Stimulated activated memory B cell treated with anti-CD40 and anti-IgM and Interleukin-4, amounts not matched to agents 10 μg/mL and 1 μg/mL and 100 μg/mL, for 72 hours (primary cell): Measurements from ENCODE around the gene SLC27A5.

Experiments
- ATAC-seq: fragments of 150-1000 bp; cut with Tn5 transposase; 2 replicates; pipeline ENCODE4 v1.10.0; 2021
- H3K27ac Mint-ChIP-seq: one replicate; pipeline ENCODE4 v1.8.0; 2022; ENCODE audit warnings: mild to moderate bottlenecking, mixed read lengths
- H3K27me3 Mint-ChIP-seq: one replicate; pipeline ENCODE4 v1.8.0; 2022; ENCODE audit warnings: mixed read lengths
- H3K36me3 Mint-ChIP-seq: one replicate; pipeline ENCODE4 v1.8.0; 2022; ENCODE audit warnings: mixed read lengths
- H3K4me1 Mint-ChIP-seq: one replicate; pipeline ENCODE4 v1.8.0; 2022; ENCODE audit warnings: mixed read lengths
- H3K4me3 Mint-ChIP-seq: one replicate; pipeline ENCODE4 v1.8.0; 2022; ENCODE audit warnings: mild to moderate bottlenecking, moderate library complexity, mixed read lengths
- H3K9me3 Mint-ChIP-seq: one replicate; pipeline ENCODE4 v1.8.0; 2022; ENCODE audit warnings: mixed read lengths

Gene SLC27A5

DNA sequence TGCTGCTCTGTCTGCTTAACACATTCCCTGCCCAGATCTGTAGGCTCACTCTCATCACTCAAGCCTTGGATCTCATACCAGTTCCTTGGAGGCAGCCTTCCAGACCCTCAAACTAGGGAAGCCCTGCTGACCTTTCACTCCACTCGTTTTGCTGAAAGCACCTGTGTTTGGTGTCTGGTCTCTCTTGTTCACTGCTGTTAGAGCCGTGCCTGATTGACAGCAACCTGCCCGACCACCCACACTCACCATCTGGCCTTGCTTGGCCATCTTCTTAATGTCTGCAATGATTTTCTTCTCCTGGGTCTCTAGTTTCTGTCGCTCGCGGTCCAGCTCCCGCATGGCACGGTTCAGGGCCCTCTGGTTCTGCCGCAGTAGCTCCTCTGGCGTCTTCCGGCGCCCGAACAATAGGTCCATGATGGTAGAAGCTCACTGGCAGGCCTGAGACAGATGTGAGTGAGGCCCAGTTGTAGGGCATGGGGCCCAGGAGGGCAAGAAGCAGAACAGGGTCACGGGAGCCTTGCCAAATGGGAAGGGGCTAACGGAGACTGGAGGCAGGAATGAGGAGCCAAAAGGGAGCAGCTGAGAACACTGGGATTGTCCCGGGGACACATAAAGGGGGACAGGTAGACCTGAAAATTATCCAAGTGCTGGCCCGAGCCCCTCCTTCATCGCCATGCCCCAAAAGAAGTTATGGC is 42.2 kb upstream of the SLC27A5 start:
- Mint-ChIP-seq H3K36me3 (peaks cover 66% of the 10 kb centered on the region), H3K27ac (peak overlapping the region; percentile 100), H3K4me1 (peaks cover 50% of the 10 kb centered on the region), H3K27me3 (no peaks in the 10 kb centered on the region), H3K9me3 (no peaks in the 10 kb centered on the region), H3K4me3 (peak overlapping the region; percentile 87)
- no peak for ATAC-seq

DNA sequence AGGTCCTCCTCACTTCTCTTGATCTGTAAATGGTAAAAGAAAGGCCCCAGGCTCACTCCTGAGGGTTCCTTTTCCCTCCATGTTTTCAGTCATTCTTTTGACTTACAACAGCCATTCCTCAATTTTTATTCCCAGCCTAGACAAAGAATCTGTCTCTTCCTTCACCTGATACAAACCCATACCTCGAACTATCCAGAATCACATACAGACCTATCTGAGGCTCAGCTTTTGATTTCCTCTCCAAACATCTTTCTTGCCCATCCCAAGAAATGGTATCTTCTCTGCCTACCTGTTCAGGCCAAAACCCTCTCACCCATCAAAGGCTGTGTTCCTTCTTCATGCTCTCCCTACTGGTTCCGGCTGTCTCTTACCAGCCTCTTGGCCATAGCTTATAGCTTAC is 40.9 kb upstream of the SLC27A5 start:
- no peaks in the 10 kb centered on the region for H3K27me3 Mint-ChIP-seq
- no peak overlapping the region for H3K27ac Mint-ChIP-seq
- H3K4me3 Mint-ChIP-seq: no peak overlapping the region
- H3K4me1 Mint-ChIP-seq: peaks cover 51% of the 10 kb centered on the region
- peaks cover 70% of the 10 kb centered on the region for H3K36me3 Mint-ChIP-seq
- no peak for ATAC-seq
- H3K9me3 Mint-ChIP-seq: no peaks in the 10 kb centered on the region

DNA sequence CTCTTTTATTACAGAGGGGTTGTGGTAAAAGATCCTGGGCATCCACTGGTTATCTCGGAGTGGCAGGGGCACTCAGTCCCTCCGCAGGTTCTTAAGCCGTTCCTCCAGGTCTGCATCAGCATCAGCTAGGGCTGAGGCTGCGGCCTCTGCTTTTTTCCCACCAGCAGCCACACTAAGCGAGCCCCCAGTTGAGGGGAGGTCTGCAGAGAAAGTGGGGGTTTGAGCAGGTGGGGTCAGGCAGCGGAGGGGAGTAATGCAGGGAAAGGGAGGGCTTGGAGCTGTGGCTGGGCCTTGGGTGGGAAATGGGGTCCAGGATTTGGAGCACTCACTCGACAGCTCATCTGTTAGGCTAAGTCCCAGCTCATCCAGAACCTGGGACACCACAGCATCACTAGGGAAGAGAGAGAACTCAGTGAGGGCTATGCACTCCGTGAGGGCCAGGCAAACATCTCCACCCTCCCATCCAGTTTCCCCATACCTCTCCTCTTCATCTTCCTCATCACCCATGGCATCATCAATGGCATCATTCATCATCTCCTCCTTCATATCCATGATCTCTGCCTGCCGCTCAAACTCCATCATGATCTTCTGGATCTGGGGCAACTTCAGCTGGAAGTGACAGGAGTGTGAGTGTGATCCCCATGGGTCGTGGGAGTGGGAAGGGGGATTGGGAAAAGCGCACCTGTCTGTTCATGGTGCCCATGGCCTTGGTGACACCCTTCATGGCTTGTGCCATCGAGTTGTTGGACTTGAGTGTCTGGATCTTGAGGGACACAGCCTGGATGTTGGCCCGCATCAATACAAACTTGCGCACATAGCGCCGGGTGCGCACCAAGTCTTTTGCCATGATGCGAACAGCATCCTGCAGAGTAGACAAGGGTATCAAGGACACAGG is 40.0 kb upstream of the SLC27A5 start:
- Mint-ChIP-seq H3K4me1 (peaks cover 51% of the 10 kb centered on the region), H3K36me3 (peaks cover 65% of the 10 kb centered on the region), H3K9me3 (no peaks in the 10 kb centered on the region), H3K27ac (no peak overlapping the region), H3K27me3 (no peaks in the 10 kb centered on the region), H3K4me3 (no peak overlapping the region)
- ATAC-seq: no peak

DNA sequence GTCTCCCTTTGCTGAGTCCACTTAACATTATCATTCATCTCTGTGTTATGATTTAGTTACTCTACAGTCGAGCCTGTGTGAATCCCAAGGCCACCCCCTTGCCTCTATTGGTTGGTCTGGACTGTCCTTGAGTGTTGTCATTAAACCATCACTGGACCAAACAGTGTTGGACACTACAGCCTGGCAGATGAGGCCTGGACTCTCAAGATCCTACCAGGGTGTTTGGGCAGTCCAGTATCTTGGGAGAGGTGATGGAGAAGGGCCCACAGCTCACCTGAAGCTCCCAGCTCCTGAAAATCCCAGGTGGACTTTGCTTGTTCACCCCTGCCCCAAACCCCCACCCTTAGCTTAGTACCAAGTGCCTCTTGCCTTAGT is 39.3 kb upstream of the SLC27A5 start:
- no peak overlapping the region for H3K4me3 Mint-ChIP-seq
- no peak for ATAC-seq
- H3K9me3 Mint-ChIP-seq: no peaks in the 10 kb centered on the region
- H3K27me3 Mint-ChIP-seq: no peaks in the 10 kb centered on the region
- H3K4me1 Mint-ChIP-seq: peaks cover 51% of the 10 kb centered on the region
- H3K36me3 Mint-ChIP-seq: peaks cover 66% of the 10 kb centered on the region
- no peak overlapping the region for H3K27ac Mint-ChIP-seq

DNA sequence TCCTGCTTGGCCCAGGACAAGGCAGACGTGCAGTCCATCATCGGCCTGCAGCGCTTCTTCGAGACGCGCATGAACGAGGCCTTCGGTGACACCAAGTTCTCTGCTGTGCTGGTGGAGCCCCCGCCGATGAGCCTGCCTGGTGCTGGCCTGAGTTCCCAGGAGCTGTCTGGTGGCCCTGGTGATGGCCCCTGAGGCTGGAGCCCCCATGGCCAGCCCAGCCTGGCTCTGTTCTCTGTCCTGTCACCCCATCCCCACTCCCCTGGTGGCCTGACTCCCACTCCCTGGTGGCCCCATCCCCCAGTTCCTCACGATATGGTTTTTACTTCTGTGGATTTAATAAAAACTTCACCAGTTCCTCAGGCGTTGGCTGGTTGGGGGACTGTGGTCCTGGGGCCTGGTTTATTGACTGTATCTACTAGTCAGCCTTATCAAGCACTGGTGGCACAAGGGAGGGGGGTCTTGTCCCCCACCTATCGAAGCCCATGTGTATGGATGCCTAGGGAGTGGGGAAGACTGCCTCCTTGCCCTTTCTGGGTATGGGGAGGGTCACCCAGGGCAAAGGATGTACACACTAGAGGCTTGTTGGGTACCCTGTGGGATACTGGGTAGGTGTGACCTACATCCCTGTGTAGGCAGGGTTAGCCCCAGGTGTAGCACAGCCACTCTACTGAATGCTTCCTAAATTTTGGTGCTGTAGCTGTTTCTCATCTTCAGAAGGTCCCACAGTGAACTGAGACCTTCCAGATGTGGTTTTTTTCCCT is 38.8 kb upstream of the SLC27A5 start:
- H3K4me1 Mint-ChIP-seq: peaks cover 53% of the 10 kb centered on the region
- peaks cover 69% of the 10 kb centered on the region for H3K36me3 Mint-ChIP-seq
- ATAC-seq: no peak
- no peaks in the 10 kb centered on the region for H3K9me3 Mint-ChIP-seq
- H3K27me3 Mint-ChIP-seq: no peaks in the 10 kb centered on the region
- no peak overlapping the region for H3K27ac Mint-ChIP-seq
- H3K4me3 Mint-ChIP-seq: no peak overlapping the region

DNA sequence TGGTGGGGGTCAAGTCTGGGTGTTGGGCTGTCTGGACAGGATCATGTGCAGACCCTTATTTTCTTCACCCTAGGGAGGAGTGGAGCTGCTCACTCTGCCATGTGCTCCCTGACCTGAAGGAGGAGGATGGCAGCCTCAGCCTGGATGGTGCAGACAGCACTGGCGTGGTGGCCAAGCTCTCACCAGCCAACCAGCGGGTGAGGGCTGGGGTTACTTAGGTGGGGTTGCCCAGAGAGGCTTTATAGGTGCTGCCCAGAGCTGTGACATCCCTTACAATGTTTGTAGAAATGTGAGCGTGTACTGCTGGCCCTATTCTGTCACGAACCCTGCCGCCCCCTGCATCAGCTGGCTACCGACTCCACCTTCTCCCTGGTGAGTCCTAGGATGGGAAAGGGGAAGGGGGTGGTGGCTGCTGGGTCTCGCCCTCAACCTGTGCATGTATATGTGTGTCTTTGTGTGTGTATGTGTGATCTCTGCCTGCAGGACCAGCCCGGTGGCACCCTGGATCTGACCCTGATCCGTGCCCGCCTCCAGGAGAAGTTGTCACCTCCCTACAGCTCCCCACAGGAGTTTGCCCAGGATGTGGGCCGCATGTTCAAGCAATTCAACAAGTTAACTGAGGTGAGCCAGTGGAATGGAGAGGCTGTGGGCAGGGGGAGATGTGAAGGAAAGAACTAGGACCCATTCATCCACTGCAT is 38.0 kb upstream of the SLC27A5 start:
- no peaks in the 10 kb centered on the region for H3K27me3 Mint-ChIP-seq
- H3K27ac Mint-ChIP-seq: no peak overlapping the region
- no peak overlapping the region for H3K4me3 Mint-ChIP-seq
- no peak for ATAC-seq
- H3K9me3 Mint-ChIP-seq: no peaks in the 10 kb centered on the region
- H3K4me1 Mint-ChIP-seq: peaks cover 56% of the 10 kb centered on the region
- H3K36me3 Mint-ChIP-seq: peaks cover 76% of the 10 kb centered on the region

DNA sequence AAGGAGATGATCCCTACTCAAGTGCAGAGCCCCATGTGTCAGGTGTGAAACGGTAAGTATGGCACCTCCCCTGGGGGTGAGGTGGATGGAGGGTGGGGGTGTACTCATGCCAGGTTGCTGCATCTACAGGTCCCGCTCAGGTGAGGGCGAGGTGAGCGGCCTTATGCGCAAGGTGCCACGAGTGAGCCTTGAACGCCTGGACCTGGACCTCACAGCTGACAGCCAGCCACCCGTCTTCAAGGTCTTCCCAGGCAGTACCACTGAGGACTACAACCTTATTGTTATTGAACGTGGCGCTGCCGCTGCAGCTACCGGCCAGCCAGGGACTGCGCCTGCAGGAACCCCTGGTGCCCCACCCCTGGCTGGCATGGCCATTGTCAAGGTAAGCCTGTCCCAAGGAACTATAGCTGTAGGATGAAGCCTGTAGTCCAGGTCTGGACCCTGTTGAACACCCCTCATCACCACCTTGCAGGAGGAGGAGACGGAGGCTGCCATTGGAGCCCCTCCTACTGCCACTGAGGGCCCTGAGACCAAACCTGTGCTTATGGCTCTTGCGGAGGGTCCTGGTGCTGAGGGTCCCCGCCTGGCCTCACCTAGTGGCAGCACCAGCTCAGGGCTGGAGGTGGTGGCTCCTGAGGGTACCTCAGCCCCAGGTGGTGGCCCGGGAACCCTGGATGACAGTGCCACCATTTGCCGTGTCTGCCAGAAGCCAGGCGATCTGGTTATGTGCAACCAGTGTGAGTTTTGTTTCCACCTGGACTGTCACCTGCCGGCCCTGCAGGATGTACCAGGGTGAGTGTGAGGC is 37.3 kb upstream of the SLC27A5 start:
- H3K4me1 Mint-ChIP-seq: peaks cover 54% of the 10 kb centered on the region
- no peak overlapping the region for H3K4me3 Mint-ChIP-seq
- H3K27ac Mint-ChIP-seq: no peak overlapping the region
- H3K36me3 Mint-ChIP-seq: peaks cover 76% of the 10 kb centered on the region
- peaks cover 2% of the 10 kb centered on the region for H3K27me3 Mint-ChIP-seq
- H3K9me3 Mint-ChIP-seq: no peaks in the 10 kb centered on the region
- no peak for ATAC-seq

DNA sequence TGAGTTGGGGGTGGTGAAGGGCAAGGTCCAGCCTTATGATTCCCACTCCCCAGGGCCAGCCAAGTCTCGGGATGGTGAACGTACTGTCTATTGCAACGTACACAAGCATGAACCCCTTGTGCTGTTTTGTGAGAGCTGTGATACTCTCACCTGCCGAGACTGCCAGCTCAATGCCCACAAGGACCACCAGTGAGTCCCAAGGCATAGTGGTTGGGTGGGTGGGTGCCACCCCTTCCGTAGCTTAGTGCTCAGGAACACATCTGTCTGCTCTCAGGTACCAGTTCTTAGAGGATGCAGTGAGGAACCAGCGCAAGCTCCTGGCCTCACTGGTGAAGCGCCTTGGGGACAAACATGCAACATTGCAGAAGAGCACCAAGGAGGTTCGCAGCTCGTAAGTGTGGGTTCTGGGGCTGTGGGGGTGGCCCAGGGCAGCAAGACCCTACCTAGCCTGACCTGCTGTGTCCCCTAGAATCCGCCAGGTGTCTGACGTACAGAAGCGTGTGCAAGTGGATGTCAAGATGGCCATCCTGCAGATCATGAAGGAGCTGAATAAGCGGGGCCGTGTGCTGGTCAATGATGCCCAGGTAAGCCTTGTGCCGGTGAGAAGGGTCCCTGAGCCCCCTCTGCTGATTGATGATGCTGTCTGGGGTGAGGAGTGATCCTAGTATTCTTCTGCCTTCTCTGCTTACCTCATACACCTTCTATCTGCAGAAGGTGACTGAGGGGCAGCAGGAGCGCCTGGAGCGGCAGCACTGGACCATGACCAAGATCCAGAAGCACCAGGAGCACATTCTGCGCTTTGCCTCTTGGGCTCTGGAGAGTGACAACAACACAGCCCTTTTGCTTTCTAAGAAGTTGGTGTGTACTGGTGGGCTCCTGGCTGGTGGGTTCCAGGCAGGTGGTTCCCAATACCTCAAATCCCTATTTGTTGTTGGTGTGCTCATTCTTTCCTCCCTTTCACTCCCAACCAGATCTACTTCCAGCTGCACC is 35.8 kb upstream of the SLC27A5 start:
- Mint-ChIP-seq H3K4me1 (peaks cover 47% of the 10 kb centered on the region), H3K4me3 (no peak overlapping the region), H3K27ac (no peak overlapping the region), H3K9me3 (no peaks in the 10 kb centered on the region), H3K27me3 (peaks cover 16% of the 10 kb centered on the region), H3K36me3 (peaks cover 65% of the 10 kb centered on the region)
- no peak for ATAC-seq

DNA sequence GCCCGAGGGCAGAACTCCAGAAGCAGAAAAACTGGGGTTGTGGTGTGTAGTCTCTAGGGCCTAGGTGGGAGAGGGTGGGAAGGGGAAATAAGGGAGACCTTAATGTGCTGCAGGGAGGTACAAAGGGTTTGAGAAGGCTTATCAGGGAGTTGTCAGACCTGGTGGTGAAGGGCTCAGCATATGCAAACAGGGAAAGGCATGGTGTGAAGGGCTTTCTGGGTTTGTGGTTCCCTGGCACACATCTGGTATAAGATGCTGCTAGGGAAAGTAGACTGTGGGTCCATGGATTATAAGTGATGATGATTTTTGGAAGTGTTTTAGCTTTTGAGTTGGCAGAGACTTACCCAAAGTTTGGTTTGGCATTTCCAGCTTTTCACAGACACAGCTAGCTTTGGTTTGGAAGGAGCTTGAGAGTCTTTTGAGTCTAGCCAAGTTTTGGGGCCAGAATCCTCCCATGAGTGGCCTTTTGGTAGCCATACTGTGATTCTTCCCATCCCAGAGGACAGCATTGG is 34.3 kb upstream of the SLC27A5 start:
- H3K27ac Mint-ChIP-seq: peak overlapping the region; percentile 98
- peak overlapping the region; percentile 92 for H3K4me3 Mint-ChIP-seq
- H3K27me3 Mint-ChIP-seq: peaks cover 23% of the 10 kb centered on the region
- no peak for ATAC-seq
- no peaks in the 10 kb centered on the region for H3K9me3 Mint-ChIP-seq
- H3K36me3 Mint-ChIP-seq: peaks cover 52% of the 10 kb centered on the region
- peaks cover 44% of the 10 kb centered on the region for H3K4me1 Mint-ChIP-seq

DNA sequence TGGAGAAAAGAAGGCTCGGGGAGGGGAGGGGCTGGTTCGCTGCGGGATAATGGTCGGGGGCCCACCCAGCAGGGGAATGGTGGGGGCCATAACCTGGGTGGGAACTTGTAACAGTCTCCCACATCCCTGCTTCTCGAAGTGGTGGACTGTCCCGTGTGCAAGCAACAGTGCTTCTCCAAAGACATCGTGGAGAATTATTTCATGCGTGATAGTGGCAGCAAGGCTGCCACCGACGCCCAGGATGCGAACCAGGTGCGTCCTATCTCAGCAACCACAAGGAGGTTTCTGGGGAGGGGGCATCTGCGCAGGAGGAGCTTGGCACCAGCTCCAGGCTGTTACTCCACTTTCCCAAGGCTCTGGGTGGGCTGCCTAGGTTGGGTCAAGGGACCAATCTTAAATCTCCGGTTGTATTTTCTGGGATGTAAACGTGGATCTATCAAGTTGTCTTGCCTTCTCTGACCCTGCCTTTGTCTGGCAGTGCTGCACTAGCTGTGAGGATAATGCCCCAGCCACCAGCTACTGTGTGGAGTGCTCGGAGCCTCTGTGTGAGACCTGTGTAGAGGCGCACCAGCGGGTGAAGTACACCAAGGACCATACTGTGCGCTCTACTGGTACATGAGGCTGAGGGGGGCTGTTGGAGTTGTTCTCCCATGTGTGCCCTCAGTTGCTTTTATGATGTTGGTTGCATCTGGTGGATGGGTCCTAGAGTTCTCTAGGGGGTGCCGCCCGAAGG is 33.7 kb upstream of the SLC27A5 start:
- ATAC-seq: no peak
- H3K4me1 Mint-ChIP-seq: peaks cover 44% of the 10 kb centered on the region
- H3K4me3 Mint-ChIP-seq: peak overlapping the region; percentile 92
- peaks cover 46% of the 10 kb centered on the region for H3K36me3 Mint-ChIP-seq
- H3K27me3 Mint-ChIP-seq: peaks cover 23% of the 10 kb centered on the region
- no peaks in the 10 kb centered on the region for H3K9me3 Mint-ChIP-seq
- peak overlapping the region; percentile 98 for H3K27ac Mint-ChIP-seq

DNA sequence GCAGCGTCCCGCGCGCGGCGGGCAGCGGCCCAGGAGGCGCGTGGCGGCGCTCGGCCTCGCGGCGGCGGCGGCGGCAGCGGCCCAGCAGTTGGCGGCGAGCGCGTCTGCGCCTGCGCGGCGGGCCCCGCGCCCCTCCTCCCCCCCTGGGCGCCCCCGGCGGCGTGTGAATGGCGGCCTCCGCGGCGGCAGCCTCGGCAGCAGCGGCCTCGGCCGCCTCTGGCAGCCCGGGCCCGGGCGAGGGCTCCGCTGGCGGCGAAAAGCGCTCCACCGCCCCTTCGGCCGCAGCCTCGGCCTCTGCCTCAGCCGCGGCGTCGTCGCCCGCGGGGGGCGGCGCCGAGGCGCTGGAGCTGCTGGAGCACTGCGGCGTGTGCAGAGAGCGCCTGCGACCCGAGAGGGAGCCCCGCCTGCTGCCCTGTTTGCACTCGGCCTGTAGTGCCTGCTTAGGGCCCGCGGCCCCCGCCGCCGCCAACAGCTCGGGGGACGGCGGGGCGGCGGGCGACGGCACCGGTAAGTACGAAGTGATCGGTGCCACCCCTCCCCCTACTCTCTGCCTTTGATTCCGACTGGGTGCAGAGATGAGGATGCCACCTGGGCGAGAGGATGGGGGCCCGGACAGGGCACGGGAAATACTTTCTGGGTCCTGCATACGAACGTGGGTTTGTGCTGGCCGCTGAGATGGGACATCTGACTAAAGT is 32.9 kb upstream of the SLC27A5 start:
- peaks cover 29% of the 10 kb centered on the region for H3K27me3 Mint-ChIP-seq
- no peaks in the 10 kb centered on the region for H3K9me3 Mint-ChIP-seq
- H3K4me1 Mint-ChIP-seq: peaks cover 44% of the 10 kb centered on the region
- H3K36me3 Mint-ChIP-seq: peaks cover 39% of the 10 kb centered on the region
- peak; percentile 76 for ATAC-seq
- peak overlapping the region; percentile 92 for H3K4me3 Mint-ChIP-seq
- peak overlapping the region; percentile 98 for H3K27ac Mint-ChIP-seq

DNA sequence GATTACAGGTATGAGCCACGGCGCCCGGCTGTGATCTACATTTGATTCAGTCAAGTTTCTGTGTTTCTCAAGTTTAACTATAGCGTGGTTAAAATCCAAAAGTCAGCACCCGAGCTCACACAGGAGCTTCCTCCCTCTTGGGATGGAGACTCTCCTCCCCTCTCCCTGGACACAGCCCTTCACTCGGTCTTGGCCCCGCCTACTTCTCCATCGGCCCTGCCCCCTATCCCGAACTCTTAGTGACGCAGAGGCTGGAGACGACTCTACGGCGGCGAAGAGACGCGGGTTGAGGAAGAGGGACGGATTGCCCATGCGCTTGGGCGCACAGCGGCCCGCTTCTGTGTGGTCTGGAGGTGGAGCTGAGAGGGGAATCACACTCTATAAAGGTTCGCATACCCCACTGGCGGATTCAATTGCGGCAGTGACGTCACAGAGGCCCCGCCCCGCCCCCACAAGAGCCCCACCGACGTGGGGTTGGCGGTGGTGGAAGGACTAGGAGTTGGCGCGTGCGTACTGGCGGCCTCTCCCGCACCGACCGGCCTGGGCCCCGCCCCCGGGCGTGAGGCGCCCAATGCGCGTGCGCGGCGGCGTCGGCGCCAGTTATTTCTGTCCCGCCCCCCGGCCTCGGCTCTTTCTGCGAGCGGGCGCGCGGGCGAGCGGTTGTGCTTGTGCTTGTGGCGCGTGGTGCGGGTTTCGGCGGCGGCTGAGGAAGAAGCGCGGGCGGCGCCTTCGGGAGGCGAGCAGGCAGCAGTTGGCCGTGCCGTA is 32.2 kb upstream of the SLC27A5 start, which contains the start of gene TRIM28:
TRIM28 (plus strand) TSS at position 239 of the 765 bp plus-strand sequence. CDS start 694 bp downstream, outside the sequence.
- Mint-ChIP-seq H3K27me3 (peaks cover 37% of the 10 kb centered on the region), H3K36me3 (peaks cover 33% of the 10 kb centered on the region), H3K9me3 (no peaks in the 10 kb centered on the region), H3K4me1 (peaks cover 45% of the 10 kb centered on the region), H3K27ac (peak within 1 kb of the TSS; percentile 98), H3K4me3 (peak within 1 kb of the TSS; percentile 92)
- ATAC-seq: peak; percentile 95
